Measurements from ENCODE around the gene TSPAN2. TPM values are rescaled to one million over a fixed set of nuclear protein-coding genes. Genes with fewer than 3 reads are reported as not detected.
A peak's percentile ranks its signal among the peaks of the same experiment; 100 is the strongest.

Gene TSPAN2
- total and polyA plus RNA-seq, 2 of the 4 experiments (the other 2 are of a cell fraction): 0.18 to 0.60 TPM

DNA sequence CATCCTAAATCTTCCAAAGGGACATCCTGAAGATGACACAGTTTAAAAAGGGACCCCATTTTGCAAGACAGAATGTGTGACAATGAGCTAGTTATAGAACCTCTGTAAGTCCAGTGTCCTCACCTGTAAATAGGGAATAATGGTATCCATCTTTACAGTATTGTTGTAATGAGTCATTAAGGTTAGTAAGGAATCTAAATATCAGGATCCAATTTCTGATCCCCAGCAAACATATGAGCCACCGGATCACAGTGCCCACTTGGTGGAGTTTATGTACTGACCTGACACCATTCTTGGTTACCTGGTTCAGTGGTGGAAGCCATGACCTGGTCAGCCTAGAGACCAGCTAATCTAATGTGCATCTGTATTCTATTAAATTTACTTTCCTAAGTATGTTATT lies 47.9 kb upstream of the TSPAN2 start:
- H4K20me1 ChIP-seq (ENCODE audit: insufficient read depth, low read length): no peaks in the 10 kb centered on the region
- no TSS peak for BruUV-seq (replicated peaks)
- ATAC-seq (ENCODE audit: low read depth) (no peak), DNase-seq (no peak)
- peaks cover 12% of the 10 kb centered on the region for H3K4me1 ChIP-seq (ENCODE audit: control insufficient read depth, insufficient read depth, low read length)
- 0 out of 2 replicates have a peak overlapping the region, but pooled peaks have one; percentile 51 for H2BK20ac ChIP-seq (ENCODE audit: low read depth, low read length)
- no peak overlapping the region for H3K56ac ChIP-seq (ENCODE audit: extremely low read depth, insufficient read depth, low read length)
- WGBS, 2 experiments (ENCODE audit: extremely low coverage in 2 of 2, insufficient read length in 1 of 2): no CpG with 5 or more reads among the region's 1 CpG
- POLR2A ChIA-PET (ENCODE audit: unreplicated experiment): no interaction called here
- H3K27me3 ChIP-seq (ENCODE audit: control insufficient read depth, insufficient read depth, low read length): no peaks in the 10 kb centered on the region
- H2AK9ac ChIP-seq (replicated peaks; ENCODE audit: low read depth, low read length, poor library complexity): no peak overlapping the region
- H2BK120ac ChIP-seq (ENCODE audit: low read depth, low read length): peak overlapping the region; percentile 17
- in situ Hi-C loops (cut with MboI; ENCODE audit: low sequenced_read_pairs) (loop anchor here (5.0 kb wide), 2 partner anchors 330 to 460 kb away; no protein-coding TSS in a partner anchor), intact Hi-C loops (cut with micrococcal nuclease) (loop anchor here (5.0 kb wide), 1 partner anchor 635 kb away; no protein-coding TSS in a partner anchor), dilution Hi-C loops (cut with HindIII; ENCODE audit: low sequenced_read_pairs, unreplicated experiment) (loop anchor here (25.0 kb wide), 1 partner anchor 450 kb away; no protein-coding TSS in a partner anchor)
- H4K91ac ChIP-seq (ENCODE audit: insufficient read depth, low read depth, low read length): peak overlapping the region; percentile 35; the same call in 1 of the 2 replicates
- TF ChIP-seq MAFK (IDR thresholded peaks at IDR 0.05; ENCODE audit: low read depth, low read length): no peak
- TF ChIP-seq FOS (IDR thresholded peaks at IDR 0.05; ENCODE audit: low read depth, low read length): no peak
- TF ChIP-seq RAD21 (IDR thresholded peaks at IDR 0.05; ENCODE audit: low read length): no peak
- TF ChIP-seq MAZ (IDR thresholded peaks at IDR 0.05; ENCODE audit: borderline replicate concordance, low read depth, low read length): no peak
- TF ChIP-seq, protein P1, sequence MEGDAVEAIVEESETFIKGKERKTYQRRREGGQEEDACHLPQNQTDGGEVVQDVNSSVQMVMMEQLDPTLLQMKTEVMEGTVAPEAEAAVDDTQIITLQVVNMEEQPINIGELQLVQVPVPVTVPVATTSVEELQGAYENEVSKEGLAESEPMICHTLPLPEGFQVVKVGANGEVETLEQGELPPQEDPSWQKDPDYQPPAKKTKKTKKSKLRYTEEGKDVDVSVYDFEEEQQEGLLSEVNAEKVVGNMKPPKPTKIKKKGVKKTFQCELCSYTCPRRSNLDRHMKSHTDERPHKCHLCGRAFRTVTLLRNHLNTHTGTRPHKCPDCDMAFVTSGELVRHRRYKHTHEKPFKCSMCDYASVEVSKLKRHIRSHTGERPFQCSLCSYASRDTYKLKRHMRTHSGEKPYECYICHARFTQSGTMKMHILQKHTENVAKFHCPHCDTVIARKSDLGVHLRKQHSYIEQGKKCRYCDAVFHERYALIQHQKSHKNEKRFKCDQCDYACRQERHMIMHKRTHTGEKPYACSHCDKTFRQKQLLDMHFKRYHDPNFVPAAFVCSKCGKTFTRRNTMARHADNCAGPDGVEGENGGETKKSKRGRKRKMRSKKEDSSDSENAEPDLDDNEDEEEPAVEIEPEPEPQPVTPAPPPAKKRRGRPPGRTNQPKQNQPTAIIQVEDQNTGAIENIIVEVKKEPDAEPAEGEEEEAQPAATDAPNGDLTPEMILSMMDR (conservative IDR thresholded peaks at IDR 0.05; ENCODE audit: low read depth, low read length): no peak
- TF ChIP-seq BHLHE40 (IDR thresholded peaks at IDR 0.05; ENCODE audit: low read depth, low read length): no peak
- no peak overlapping the region for H2BK5ac ChIP-seq (ENCODE audit: low read depth, low read length, poor library complexity, severe bottlenecking)
- H2BK15ac ChIP-seq (ENCODE audit: low read depth, low read length): peak overlapping the region; percentile 76; the same call in 1 of the 3 replicates
- no peaks in the 10 kb centered on the region for H3K79me1 ChIP-seq (ENCODE audit: low read depth in 1 of 2, low read length in 2 of 2)
- H3K9ac ChIP-seq (ENCODE audit: low read depth, low read length): no peak overlapping the region
- peak overlapping the region; percentile 25 for H2AK5ac ChIP-seq (ENCODE audit: low read depth, low read length)
- no peak overlapping the region for H2AFZ ChIP-seq (replicated peaks; ENCODE audit: low read length, poor library complexity)
- H4K5ac ChIP-seq (ENCODE audit: low read depth, low read length): no peak overlapping the region
- H3K27ac ChIP-seq (ENCODE audit: insufficient read depth, low read length): no peak overlapping the region
- no peak overlapping the region for H3K4me3 ChIP-seq (ENCODE audit: insufficient read depth, low read depth, low read length)
- H3K9me1 ChIP-seq (ENCODE audit: insufficient read depth, low read length): peaks cover 25% of the 10 kb centered on the region
- H3K4ac ChIP-seq (ENCODE audit: low read depth, low read length): peak overlapping the region; percentile 9; the same call in 1 of the 2 replicates
- H3K14ac ChIP-seq (replicated peaks; ENCODE audit: low read depth, low read length): no peak overlapping the region
- H3K36me3 ChIP-seq (ENCODE audit: control insufficient read depth, insufficient read depth, low read length): no peaks in the 10 kb centered on the region
- CTCF ChIA-PET: interaction anchor here (1.2 to 1.9 kb wide), 3 partner anchors 42 to 458 kb away, joined by 3 to 6 read pairs (median 5); no protein-coding TSS in a partner anchor
- no peak overlapping the region for H3K4me2 ChIP-seq (ENCODE audit: low read depth, low read length)
- H3K18ac ChIP-seq (ENCODE audit: low read depth, low read length): no peak overlapping the region
- no peak overlapping the region for H4K8ac ChIP-seq (ENCODE audit: low read depth in 2 of 2, low read length in 2 of 2)
- H3K9me3 ChIP-seq (ENCODE audit: control insufficient read depth, insufficient read depth, low read length): no peaks in the 10 kb centered on the region
- no peak overlapping the region for H3K23ac ChIP-seq (ENCODE audit: low read depth, low read length)

Measured in IMR-90 (cell line).